ENCODE measurements around the gene PERM1.

Gene PERM1

DNA sequence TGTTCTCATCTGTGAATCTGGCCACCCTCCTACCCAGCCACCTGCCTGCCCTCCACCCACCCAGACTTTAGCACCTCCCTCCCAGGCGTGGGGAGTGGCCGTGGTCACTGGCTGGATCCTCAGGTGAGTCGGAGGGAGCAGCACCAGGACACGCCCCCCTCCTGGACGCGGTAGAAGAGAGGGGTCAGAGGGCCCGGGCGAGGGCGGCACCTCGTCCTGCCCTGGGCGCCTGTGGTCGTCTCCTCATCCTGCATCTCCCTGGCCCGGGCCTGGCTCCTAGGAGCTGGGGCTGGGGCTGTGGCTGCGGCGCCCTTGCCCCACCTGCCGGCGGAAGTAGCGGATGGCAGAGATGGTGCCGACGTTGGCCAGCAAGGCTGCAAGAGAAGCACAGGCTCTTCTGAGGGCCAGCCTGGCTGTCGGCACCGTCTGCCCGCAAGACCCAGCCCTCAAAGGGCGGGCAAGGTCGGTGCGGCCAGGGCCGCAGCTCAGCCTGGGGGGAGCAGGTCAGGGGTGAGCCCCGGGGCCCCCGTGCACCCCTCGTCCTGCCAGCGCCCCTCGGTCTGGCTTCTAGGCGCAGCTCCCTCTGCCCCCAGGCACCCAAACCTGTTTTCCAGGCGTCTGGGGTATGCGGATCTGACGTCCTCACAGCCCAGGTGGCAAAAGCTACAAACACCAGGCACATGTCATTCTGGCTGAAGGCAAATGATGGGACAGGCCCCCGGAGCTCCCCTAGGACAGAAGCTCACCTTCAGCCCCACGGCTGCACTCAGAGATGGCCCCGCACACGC is 5.8 kb downstream of the PERM1 start:
- peak; percentile 74 for DNase-seq

DNA sequence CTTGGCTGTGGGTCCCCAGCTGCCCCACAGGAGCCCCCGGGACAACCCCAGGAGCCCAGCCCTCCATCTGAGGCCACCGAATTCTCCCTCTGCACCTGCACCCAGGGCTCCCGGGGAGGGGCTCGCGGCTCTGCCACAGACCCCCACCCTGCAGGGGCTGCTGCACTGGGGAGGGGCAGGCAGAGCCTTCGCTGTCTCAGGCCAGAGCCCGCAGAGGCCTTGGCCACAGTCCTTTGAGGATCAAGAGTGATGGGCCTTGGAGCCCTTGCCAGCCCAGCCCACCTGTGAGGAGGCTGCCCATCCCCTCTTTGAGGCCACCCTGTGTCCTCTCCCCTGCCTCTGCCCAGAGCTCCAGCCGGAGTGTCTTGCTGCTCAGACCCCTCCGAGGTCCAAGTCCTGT is 6.5 kb downstream of the PERM1 start:
- DNase-seq, result no peak

DNA sequence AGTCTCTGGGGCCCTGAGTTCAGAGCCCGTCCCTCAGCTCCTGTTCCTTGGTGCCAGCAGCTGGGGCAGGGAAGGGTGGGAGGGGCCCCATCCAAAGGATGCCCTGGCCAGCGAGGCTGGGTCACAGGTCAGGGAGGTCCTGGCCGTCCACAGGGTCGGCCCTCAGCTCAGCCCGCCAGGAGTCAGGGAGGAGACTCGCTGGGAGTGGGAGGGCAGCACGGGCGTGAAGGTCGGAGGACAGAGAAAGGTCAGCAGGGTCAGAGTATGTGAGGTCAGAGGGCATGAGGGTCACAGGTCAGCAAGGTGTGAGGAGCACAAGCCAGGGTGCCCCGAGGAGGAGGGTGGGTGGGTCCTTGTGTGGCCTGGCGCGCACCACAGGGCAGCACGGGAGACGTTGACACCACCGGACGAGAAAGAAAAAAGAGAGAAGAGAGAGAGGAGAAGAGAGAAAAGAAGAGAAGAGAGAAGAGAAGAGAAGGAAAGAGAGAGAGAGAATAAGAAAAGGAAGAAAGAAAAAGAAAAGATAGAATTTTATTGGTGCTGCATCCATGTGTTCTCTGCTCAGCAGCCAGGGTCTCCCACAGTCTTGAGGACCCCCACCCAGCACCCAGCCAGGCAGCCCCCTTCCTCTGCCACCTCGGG is 7.1 kb downstream of the PERM1 start:
- no peak for DNase-seq

DNA sequence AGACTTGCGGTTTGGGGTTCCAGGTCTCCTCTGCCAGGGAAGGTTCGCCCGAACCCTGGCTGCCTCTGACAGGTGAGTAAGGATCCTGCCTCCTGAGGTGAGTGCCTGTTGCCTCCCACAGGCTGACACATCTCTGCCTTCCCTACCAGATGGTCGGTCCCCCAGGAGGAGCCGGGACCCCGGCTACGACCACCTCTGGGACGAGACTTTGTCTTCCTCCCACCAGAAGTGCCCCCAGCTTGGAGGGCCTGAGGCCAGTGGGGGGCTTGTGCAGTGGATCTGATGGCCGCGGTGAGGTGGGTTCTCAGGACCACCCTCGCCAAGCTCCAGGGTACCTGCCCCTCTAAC is 7.6 kb downstream of the PERM1 start:
- no peak for DNase-seq

DNA sequence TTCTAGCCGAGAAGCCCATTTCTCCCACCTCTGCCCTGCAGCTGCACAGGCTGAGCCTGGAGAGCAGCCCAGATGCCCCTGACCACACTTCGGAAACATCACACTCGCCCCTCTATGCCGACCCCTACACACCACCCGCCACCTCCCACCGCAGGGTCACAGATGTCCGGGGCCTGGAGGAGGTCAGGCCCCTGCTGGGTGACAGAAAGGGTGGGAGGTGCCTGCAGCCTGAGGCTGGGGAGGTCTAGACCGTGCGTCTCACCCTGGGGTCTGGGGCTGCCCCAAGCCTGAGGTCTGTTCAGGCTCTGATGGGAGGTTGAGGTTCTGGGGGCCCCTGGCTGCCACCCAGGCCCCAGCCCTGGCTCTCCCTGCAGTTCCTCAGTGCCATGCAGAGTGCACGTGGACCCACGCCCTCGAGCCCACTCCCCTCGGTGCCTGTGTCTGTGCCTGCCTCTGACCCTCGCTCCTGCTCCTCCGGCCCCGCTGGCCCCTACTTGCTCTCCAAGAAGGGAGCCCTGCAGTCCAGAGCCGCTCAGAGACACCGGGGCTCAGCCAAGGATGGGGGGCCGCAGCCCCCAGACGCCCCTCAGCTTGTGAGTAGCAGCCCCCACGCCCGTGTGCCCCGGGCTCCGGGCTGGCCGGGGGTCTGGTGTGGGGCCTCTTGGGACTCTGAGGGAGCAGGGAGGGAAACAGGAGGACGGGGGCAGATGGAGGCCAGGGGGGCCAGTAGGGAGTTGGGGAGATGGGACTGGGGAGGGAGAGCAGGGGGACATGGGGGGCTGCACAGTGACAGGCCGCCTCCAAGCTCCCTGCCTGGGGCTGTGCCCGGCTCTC is 8.2 kb downstream of the PERM1 start:
- no peak for DNase-seq

DNA sequence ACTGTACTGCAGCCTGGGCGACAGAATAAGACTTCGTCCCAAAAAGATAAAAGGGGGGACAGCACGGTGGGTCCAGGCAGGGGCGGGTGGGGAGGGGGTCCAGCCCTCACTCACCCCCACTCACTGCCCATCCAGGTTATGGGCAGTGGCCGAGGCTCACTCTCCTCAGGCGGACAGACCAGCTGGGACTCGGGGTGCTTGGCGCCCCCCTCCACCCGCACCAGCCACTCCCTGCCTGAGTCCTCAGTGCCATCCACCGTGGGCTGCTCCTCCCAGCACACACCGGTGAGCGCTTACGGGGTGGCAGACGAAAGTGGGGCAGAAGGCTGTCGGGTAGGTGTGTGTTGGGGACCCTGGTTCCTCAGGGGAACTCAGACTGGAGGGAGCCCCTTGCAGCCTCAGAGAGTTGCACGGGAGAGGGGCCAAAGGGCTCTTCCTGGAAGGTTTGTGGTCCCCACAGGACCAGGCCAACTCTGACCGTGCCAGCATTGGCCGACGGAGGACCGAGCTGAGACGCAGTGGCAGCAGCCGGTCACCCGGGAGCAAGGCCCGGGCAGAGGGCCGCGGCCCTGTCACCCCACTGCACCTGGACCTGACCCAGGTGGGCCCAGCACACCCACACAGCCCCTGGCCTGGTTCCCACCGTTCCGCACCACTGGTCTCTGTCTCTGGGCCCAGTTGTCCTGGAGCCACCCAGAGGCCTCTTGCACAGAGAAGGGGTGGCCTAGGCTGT is 9.0 kb downstream of the PERM1 start:
- DNase-seq, result no peak

DNA sequence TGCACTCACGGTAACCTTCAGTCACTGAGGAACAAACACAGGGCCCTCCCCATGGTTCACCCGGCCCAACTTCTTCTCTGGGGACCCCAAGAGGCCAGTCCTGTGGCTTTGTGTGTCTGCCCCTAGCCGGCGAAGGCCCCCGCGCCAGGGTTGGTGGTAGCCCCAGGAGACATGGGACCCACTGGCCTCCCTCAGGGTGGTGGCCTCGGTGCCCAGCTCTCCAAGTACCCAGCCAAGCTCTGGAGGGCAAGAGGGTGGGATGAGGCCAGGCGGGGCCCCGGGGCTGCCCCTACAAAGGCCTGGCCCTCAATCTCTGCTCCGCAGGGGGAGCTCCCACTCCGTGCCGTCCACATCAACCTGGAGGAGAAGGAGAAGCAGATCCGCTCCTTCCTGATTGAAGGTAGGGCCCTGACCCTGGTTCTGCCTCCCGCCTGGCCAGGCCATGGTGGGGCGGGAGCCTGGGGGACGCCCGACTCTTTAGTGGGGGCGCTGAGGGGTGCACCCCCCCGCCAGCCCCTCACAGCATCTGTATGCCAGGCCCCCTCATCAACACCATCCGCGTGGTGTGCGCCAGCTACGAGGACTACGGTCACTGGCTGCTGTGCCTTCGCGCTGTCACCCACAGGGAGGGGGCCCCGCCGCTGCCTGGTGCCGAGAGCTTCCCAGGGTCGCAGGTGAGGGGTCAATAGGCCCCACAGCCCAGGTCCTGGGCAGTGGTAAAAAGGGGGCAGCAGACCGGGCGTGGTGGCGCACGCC is 10.0 kb downstream of the PERM1 start:
- DNase-seq, result no peak

DNA sequence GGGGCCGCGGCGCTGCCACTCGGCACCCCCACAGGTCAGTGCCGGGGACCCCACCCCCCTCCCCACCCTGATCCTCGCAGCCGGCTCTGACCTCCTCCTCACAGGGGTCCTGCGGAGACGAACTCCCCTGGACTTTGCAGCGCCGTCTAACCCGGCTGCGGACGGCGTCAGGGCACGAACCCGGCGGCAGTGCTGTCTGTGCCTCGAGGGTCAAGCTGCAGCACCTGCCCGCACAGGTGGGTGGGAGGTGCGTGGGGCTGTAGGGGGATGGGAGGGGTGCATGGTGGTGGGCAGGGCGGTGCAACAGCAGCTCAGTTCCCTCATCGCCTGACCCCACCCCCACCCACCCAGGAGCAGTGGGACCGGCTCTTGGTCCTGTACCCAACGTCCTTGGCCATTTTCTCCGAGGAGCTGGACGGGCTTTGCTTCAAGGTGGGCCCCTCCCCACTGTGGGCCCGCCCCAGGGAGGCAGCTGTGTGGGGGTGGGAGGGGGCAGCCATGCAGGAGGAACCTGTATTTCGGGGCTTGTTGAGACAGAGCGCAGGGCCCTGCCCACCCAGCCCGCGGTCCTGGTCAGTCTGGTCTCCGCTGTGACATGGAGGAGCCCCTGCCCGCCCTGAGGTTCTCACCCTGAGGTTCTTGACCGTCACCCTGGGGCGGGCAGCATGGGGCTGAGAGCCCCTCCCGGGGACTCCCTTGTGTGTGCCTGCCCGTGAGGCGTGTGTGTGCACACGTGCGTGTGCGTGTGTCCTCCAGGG is 10.7 kb downstream of the PERM1 start:
- DNase-seq, result no peak

DNA sequence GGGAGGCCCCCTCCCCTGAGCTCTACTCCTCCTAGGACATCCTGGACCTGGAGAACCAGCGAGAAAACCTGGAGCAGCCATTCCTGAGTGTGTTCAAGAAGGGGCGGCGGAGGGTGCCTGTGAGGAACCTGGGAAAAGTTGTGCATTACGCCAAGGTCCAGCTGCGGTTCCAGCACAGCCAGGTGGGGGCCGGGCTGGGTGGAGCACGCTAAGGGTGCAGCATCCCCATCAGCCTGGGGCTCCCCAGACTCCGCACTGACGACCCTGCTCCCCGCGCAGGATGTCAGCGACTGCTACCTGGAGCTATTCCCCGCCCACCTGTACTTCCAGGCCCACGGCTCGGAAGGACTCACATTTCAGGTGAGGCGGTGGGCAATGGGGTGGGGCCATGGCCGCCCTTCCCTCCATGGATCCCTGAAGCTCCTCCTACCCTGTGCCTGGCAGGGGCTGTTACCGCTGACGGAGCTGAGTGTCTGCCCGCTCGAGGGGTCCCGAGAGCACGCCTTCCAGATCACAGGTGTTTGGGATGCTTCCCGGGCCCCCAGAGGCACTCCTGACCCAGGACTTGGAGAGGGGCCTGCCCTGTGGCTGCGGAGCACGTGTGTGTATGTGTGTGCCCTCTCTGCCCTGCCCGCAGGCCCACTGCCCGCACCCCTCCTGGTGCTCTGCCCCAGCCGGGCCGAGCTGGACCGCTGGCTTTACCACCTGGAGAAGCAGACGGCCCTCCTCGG is 11.5 kb downstream of the PERM1 start:
- DNase-seq, result no peak

DNA sequence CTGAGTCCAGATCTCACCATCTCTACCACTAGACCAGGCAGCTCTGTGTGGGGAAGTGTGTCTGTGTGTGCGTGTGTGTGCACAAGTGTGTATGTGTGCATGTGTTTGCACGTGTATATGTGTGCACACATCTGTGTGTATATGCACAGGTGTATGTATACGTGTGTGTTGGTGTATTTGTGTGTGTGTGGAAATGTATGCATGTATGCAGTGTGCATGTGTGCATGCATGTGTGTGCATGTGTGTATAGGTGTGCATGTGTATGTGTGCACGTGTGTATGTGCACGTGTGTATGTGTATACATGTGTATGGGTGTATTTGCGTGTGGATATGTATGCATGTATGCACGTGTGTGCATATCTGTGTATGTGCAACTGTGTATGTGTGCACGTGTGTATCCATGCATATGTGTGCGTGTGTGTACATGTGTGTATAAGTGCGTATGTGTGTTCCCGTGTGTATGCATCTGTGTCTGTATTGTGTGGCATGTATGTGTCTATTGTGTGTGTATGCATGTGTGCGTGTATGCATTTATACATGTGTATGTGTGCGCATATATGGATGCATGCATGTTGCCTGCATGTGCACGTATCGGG is 12.5 kb downstream of the PERM1 start:
- no peak for DNase-seq

DNA sequence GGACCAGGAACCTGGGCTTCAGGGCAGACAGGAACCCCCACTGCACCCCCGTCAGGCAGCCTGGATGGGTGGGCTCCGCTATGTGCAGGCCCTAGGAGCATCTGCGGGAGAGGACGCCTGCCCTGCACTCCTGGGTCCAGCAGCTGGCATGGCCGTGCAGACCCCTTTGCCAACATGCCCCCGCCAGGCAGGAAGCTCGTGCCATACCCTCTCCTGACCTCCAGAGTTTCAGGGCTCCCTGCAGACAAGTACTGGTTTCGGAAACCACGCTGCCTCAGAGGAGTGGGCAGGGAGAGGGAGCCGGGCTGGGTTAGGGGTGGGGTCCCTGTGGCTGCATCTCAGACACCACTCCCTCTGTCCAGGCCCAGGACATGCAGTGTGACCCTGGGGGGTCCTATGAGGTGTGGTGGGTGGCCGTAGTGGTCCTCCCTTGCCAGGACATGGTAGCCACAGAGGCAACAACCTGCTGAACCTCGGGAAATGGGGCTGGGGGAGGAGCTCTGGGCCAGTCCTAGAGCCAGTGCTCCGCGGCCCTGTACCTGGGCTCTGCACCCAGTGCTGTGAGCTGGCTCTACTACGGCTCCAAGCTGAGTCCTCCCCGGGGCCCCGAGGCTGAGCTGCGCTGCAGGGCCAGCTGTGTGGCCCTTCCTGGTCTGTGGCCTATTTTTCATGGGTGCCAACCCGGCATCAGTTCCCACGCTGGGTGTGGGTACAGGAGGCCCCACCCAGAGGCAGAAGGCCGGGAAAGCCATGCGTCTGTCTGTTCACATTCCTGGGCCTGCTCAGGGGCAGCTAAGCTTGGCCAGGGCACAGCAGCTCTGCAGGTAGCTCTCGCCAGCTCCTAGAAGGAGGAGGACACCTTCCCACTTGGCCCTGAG is 14.2 kb downstream of the PERM1 start:
- no peak for DNase-seq

DNA sequence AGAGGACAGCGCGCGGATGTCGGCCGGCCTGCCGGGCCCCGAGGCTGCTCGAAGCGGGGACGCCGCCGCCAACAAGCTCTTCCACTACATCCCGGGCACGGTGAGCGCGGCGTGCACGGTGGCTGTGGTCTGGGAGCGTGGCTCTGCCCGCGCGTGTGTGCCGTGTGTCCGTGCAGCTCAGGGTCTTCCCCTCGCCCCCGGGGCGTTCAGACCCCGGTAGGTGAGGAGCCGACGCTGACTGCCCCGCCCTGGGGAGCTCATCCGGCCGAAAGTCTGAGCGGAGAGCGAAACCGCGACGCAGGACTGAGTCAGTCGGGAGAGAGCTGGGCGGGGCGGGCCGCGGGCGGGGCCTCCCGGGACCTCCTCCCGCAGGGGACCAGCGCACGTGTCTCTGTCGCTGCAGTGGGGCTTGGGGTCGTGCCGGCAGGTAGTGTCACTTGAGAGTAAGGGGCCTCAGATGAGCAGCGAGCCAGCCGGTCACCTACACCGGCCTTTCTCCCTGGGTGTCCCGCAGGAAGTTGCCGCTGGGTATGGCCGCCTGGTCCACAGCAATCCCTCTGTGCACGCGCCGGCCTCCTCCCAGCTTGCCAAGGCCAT is 15.1 kb downstream of the PERM1 start:
- peak; percentile 69 for DNase-seq

DNA sequence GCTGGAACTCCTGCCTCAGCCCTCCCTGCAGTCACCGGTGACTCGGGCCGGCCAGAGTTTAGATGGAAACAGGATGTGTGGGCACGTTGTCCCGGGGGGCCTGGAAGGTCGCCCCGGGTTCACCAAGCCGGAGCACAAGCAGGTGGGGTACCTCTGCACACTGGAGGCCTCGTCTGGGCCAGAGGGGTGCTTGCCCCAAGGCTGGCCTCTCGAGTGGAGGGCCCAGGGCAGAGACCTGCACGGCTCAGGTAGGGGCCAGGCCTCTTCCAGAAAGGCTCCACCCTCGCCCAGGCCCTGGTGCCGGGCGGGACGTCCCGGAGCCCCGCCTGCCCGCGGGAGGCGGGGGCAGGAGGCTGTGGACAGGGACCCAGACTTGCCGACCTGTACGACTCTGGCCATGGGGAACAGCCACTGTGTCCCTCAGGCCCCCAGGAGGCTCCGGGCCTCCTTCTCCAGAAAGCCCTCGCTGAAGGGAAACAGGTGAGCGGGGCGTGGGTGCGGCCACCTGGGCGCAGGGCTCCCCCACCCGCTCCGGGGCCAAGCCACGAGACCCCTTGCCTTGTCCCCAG is 15.7 kb downstream of the PERM1 start, which contains the start of gene PLEKHN1:
TSS of gene PLEKHN1 (plus strand) at position 348 of the 569 bp plus-strand sequence. CDS start at position 398, 50 bp downstream.
- no peak for DNase-seq

DNA sequence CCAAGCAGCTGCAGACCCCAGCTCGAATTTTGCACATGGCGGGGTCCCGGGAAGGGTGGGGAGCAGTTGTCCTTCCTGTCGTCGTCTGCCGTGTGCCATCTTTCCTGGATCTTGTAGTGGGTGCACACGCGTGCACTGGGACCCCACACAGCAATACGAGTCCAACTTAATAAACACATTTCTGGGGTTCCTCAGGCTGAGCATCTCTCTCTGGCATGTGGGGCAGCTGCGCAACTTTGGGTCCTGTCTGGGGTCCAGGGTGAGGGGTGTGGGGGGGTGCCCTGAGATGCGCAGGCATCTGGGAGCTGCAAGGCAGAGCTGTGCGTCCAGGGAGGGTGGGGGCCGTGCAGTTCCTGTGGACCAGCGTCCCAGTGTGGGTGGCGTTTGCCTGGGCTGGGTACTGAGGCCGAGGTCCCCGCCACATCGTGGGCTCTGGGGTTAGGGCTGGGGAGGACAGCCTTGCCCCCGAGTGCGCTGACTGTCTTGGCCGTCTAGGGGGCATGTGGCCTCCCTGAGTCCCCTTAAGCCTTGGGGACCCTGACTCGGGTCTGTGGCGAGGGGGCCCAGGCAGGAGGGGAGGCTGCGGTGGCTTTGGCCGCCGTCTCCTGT is 16.3 kb downstream of the PERM1 start:
- DNase-seq, result no peak

DNA sequence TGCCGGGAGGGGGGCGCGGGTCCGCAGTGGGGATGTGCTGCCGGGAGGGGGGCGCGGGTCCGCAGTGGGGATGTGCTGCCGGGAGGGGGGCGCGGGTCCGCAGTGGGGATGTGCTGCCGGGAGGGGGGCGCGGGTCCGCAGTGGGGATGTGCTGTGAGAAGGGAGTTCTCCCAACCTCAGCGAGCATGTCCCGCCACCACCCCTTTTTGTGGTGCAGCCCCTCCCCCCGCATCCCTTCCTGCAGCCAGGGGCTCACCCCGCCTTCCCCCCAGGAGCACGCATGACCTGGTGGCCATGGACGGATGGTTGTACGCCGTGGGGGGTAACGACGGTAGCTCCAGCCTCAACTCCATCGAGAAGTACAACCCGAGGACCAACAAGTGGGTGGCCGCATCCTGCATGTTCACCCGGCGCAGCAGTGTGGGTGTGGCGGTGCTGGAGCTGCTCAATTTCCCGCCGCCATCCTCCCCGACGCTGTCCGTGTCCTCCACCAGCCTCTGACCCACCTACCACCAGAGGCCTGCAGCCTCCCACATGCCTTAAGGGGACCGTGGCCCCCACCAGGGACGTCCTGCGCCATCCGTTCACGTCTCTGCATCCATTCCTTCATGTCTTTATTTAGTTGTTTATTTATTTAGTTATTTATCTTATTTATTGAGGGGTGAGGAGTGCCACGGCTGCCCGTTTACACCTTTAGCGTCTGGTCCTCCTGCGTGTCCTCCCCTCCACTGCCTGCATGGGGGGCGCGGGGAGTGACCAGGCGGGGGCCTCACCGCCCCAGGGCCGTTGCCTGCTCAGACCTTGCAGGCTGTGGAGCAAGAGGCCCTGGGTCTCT is 17.0 kb downstream of the PERM1 start:
- no peak for DNase-seq

DNA sequence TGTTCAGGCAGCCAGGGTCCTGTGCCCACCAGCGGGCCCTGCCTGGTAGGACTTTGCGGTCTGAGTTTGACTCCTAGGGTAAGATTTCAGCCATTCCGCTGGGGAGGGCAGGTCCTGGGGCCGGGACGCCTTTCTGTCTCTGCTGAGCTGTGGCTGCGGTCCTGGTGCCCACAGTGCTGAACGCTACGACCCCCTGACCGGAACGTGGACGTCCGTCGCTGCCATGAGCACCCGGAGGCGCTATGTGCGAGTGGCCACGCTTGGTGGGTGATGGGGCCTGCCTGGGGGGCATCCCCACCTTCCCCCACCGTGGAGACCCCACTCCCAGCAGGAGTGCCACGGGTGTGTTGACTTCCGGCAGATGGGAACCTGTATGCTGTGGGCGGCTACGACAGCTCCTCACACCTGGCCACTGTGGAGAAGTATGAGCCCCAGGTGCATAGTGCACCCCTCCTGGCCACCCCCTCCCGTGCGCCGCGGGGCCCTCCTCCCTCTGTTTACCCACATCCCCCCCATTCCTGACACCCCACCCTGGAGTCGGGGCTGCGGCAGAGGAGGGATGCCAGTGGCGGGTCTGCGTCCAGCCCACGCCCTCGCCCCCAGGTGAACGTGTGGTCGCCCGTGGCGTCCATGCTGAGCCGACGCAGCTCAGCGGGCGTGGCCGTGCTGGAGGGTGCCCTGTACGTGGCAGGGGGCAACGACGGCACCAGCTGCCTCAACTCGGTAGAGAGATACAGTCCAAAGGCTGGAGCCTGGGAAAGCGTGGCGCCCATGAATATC is 18.0 kb downstream of the PERM1 start:
- DNase-seq, result no peak

Data from CD4-positive, alpha-beta T cell treated with Interleukin-15 for 1 hour (primary cell).